Lower leg skin (tissue), 3 donors: ENCODE results near the gene PIP5K1B.

Source experiments
- POLR2A ChIP-seq, 2 donors: fragments of 450-650 bp; IDR thresholded peaks; one replicate each; pipeline ENCODE4 v1.6.1; 2016 to 2017; ENCODE audit warnings: antibody characterized with exemption in 2 of 2, mild to moderate bottlenecking in 1 of 2, moderate library complexity in 1 of 2
- TF ChIP-seq, protein P1 (sequence below), 3 donors: fragments of 450-650 bp; IDR thresholded peaks; one replicate each; pipeline ENCODE4 v1.5.1; 2016; ENCODE audit warnings: antibody characterized with exemption in 3 of 3, mild to moderate bottlenecking in 3 of 3, moderate library complexity in 2 of 3

DNA sequence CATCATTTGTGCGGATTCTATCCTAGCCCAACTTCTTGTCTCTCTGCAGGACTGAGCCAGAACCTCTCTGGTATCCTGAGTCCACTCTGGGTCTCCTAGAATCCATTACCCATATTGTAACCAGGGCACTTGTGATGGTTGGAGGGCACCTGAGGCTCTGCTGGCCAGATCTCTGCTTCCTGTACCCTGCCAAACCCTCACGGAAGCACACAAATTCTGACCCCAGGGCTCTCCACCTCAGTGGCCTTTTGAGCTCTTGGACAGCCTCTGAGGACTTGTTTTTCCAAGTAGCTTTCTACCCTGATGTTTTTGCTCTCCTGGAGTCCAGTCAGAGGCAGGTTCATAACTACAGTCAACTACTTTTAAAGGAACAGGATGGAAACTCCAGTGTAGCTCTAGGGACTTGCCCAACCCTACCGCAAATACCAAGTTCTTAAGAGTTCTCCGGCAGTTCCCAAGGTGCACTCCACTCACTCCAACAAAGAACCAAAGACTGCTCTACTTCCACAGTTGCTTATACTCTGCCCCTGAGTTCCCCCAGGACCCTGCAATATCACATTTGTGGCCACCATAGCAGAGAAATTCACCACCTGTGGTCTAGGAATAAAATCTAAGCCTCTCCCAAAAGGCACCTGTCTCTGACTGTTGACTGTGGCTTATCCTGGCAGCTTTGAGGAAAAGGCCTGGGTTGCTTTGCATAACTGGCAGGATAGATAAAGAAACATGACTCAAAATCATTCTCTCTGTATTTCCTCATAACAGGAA is 9.6 kb downstream of the PIP5K1B start:
- TF ChIP-seq, protein P1, sequence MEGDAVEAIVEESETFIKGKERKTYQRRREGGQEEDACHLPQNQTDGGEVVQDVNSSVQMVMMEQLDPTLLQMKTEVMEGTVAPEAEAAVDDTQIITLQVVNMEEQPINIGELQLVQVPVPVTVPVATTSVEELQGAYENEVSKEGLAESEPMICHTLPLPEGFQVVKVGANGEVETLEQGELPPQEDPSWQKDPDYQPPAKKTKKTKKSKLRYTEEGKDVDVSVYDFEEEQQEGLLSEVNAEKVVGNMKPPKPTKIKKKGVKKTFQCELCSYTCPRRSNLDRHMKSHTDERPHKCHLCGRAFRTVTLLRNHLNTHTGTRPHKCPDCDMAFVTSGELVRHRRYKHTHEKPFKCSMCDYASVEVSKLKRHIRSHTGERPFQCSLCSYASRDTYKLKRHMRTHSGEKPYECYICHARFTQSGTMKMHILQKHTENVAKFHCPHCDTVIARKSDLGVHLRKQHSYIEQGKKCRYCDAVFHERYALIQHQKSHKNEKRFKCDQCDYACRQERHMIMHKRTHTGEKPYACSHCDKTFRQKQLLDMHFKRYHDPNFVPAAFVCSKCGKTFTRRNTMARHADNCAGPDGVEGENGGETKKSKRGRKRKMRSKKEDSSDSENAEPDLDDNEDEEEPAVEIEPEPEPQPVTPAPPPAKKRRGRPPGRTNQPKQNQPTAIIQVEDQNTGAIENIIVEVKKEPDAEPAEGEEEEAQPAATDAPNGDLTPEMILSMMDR (IDR thresholded peaks at IDR 0.05): no peak
- TF ChIP-seq POLR2A (IDR thresholded peaks at IDR 0.05): no peak
